HG02642 (cell line): ENCODE data around the gene SPHK1.

Experiments used
- ATAC-seq: cut with Tn5 transposase; IDR thresholded peaks from one replicate; pipeline ENCODE4 v1.9.1; 2021; ENCODE audit warnings: mild to moderate bottlenecking; ENCODE audit not compliant: unreplicated experiment, poor library complexity

SPHK1 gene

DNA sequence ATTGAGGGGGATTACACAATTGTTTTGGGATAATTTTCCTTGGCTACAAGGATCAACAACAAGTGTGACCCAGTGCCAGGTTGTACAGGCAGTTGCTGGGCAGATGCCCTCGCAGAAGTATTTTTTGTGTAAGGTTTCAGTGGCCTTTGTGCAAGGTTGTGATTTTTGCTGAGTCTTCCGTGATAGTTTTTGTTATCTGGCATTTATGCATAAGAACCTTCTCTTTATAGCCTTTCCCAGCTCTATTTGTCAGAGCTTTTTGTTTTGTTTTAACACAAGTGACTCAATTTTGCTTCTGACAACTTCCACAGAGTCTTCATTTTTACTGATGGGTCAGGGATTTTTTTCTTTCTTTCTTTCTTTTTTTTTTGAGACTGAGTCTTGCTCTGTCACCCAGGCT lies 23.9 kb upstream of the SPHK1 start:
- no peak for ATAC-seq

DNA sequence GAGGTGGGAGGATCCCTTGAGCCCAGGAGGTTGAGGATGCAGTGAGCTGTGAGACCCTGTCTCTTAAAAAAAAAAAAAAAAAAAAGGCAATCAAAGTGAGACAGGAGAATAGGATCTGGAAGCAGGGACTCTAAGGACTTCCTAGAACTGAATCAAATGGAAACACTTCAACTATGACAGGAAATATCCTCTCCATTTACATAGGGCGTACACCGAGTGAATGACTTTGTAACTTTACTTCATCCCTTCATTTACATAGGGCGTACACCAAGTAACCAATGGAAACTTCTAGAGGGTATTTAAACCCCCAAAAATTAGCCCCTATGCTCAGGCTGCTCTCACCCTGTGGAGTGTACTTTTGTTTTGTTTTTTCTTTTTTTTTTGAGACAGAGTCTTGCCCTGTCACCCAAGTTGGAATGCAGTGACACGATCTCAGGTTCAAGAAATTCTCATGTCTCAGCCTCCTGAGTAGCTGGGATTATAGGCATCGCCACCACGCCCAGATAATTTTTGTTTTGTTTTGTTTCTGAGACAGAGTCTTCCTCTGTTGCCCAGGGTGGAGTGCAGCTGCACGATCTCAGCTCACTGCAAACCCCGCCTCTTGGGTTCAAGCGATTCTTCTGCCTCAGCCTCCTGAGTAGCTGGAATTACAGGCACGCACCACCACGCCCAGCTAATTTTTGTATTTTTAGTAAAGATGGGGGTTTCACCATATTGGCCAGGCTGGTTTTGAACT lies 21.1 kb upstream of the SPHK1 start:
- no peak for ATAC-seq

DNA sequence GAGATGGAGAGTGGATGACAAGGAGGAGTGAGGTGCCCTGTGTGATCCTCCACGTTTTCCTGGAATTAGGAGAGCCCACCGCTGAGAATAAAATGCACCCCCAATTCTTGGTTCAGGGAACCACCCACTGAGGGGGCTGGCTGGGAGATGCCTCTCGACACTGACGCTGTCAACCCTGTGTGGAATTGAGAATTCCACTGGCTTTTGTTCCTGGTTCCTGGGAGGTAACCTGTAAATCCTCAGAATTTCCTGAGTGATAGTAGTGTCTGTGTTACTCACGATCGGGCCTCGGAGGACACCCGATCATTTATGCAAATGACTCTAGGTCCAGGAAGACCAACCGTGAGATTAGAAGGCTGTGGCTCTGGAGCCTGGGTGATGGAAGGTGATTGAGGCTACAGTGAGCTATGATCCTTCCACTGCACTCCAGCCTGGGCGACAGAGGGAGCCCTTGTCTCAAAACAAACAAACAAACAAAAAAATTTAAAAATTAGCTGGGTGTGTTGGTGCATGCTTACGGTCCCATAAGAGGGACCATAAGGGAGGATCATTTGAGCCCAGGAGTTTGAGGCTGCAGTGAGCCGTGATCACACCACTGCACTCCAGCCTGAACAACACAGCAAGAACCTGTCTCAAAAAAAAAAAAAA lies 19.0 kb upstream of the SPHK1 start:
- no peak for ATAC-seq

DNA sequence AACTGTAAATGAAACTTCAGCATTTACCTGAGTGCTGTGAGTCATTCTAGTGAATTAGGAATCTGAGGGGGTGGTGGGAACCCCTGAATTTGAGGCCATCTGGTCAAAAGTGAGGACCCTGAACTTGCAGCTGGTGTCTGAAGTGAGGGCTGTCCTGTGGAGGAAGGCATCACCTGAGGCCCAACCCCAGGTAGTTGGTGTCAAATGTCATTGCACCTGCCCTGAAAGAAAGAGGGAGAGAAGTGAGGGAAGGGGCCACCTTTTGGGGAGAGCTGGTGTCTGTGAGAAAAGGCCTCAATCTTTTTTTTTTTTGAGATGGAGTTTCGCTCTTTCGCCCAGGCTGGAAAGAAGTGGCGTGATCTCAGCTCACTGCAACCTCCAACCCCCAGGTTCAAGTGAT lies 18.2 kb upstream of the SPHK1 start:
- ATAC-seq: no peak

DNA sequence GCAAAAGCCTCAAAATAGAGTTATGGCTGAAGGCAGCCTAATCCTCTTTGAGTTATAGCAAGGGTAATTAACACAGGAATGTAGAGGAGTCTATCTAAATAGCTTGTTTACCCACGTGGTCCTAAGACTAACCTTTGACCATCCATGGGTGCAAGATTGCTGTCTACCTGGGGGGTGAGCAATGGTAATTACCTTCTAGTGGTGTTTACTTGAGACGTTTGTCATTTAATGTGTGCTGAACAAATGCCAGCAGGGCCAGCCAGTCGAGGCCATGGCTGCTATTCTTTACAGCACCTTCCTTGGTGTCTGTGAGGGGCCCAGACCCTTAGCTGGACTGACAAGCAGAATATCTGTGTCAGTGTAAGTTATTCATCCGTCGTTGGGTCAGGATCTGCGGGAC lies 16.8 kb upstream of the SPHK1 start:
- no peak for ATAC-seq

DNA sequence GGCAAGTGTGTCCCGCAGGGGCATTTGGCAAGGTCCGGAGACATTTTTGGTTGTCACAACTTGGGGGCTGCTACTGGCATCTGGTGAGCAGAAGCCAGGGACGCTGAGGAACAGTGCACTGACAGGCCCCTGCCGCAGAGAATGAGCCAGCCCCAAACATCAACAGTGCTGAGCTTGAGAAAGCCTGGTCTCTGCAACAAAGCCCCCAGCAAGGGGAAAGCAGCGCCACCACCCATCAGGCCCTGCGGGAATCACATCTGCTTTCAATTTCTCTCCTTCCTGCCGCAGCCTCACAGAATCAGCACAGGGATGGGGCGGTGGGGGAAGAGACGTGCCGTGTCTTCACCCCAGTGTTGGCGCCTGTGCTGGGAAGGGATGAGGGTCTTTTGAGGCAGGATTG lies 15.9 kb upstream of the SPHK1 start:
- ATAC-seq: no peak

DNA sequence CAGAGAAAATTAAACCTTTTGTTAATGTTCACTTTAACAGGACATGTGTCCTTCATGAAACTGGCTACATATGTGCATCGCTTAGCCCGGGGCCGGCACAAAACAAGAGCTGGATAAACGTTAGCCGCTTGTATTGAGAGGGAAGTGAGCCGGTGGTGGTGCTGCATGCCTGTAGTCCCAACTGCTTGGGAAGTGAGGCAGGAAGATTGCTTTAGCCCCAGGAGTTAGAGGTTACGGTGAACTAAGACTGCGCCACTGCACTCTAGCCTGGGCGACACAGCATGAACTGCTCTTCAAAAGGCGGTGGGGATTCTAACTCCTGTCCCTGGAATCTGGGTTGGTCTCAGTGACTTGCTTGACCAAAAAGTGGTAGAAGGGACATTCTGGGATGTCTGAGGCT lies 15.0 kb upstream of the SPHK1 start:
- no peak for ATAC-seq

DNA sequence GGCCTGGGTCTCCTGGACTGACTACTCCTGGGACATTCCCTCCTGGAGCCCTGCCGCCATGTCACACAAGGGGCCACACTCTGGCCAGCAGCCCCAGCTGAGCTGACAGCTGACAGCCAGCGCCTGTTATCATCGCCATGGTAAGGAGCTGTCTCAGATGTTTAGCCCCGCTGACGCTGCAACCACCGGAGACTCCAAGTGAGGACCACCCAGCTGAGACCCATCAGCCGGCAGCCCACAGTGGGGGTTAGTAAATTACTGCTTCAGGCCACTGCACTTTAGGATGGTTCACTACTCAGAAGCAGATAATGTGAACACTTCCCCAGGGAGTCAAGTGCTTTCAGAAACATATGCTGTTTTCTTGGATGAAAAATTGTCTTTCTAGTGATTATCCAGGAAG lies 14.6 kb upstream of the SPHK1 start:
- no peak for ATAC-seq

DNA sequence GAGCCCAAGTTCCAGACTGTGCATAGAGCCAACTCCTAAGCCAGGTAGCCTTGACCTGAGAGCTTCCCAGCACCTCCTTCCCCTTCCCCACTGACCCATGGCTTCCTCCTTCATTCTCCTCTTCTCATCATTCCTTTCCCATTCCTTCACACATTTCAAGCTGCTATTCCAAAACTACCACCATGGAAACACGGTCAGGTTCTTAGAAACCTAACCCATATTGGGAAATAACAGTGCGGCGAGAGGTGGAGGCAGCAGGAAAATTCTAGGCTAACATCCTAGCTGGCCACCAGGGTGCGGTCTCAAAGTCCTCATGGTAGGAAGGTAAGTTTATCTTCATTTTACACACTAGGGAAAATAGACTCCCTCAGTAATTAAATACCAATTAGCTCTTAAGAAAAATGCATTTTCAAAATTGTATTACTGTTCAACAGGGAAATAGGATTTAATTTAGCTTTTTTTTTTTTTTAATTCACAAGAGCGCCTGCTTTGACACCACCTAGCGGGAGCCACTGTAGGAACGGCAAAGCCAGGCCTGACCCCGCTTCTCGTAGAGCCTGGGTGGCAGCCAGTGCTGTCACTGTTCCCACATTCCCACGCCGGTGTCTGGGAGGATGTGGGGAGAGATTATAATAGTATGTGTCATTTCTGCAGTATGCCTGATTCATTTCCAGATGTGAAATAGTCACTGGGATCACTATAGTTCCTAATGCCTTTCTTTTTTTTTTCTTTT lies 14.0 kb upstream of the SPHK1 start:
- no peak for ATAC-seq

DNA sequence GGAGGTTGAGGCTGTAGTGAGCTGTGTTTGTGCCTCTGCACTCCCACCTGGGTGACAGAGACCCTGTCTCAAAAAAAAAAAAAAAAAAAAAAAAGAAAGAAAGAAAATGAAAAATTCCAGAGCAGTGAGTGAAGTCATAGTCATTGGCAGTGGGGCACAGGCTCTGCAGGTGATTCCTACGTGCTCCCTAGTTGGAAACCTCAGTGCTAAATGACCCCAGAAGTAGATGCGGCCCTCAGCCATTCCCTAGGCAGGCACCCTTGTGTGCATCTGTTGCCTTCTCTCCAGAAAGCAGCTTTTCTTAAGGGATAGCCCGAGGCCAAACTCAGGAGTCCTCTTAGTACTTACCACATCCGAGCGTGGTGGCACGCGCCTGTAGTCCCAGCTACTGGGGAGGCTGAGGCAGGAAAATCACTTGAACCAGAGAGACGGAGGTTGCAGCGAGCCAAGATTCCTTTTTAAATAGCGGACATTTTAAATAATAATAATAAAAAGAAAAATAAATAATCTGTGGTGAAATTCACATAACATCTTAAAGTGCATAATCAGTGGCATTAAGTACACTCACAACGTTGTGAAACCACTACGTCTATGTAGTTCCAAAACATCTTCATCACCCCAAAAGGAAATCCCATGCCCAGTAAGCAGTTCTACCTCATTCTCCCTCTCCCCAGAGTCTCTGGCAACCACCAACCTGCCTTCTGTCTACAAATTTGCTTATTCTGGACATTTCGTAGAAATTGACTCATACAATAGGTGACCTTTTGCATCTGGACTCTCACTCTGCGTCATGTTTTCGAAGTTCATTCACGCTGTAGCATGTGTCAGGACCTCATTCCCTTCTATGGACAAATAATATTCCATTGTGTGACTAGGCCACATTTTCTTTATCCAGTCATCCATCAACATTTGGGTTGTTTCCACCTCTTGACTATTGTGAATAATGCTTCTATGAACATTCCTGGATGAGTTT lies 12.5 kb upstream of the SPHK1 start:
- ATAC-seq: no peak

DNA sequence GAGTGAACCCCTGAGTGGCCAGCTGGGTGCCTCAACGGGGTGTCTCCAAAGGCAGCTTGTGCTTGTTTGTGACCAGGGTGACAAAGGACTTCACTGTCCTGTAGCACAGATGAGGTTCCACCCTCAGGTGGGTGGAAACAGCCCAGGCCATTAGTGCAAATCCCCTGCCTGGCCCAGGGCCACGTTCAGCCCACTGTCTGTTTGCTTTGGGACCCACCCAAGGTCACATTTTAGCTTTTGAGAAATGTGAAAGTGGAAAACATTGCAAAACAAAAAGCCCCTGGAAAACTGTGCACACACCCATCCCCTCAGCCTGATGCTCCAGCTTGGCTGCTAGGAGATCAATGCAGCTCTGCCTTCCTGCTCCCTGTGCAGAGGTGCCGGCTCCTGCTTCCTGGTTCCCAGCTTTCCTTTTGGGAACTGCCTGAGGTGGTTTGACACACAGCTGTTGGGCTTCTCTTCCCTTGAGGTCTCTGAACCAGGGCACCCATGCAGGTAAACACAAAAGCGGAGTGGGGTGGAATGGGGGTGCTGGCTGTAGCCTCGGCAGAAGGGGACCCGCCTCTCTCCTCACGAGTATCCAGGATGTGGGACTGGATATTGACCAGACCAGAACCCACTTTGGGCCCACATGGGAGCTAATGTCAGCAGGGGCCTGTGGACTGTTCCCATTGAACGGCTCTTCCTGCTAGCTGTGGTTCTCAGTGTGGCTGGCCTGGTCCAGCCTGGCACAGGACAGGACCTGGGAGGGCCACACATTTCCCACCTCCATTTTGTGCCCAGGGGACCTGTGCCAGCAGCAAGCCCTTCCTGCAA lies 7.9 kb upstream of the SPHK1 start:
- no peak for ATAC-seq

DNA sequence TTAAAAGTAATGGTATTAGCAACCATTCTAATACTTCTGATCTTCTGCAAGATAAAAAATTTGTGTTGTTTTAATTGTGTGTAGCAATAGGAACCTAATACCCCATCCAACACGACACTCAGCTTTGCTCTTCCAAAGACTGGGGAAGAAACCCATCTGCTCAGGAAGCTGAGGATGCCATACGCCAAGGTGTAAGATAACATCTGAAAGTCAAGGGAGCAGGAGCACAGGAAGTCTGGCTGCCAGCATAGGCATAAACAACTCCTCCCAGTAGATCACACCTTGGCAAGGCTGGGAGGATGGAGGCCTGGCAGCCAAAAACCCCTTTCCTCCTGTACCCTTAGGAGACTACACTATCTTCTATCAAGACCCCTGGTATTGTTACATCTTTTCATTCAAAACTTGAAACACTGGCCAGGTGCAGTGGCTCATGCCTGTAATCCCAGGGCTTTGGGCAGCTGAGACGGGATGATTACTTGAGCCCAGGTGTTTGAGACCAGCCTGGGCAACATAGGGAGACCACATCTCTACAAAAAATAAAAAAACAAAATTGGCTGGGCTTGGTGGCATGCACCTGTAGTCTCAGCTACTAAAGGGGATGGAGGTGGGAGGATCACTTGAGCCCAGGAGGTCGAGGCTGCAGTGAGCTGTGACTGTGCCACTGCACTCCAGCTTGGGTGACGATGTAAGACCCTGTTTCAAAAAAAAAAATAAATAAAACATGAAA lies 5.7 kb upstream of the SPHK1 start:
- ATAC-seq: no peak

DNA sequence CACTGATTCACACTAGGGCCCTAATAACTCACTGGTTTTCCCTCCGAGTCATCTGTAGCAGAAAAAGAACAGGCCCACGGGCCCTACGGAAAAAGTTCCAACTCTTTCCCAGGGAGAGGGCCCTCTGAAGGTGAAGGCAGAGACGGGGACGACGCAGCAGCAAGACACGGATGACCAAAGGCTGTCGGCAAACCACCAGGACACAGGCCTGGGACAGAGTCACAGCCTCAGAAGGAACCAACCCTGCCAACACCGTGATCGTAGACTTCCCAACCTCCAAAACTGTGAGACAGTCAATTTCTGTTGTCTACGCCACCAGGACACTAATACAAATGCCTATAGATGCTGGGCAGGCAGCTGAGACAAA lies 5.2 kb upstream of the SPHK1 start:
- ATAC-seq: no peak

DNA sequence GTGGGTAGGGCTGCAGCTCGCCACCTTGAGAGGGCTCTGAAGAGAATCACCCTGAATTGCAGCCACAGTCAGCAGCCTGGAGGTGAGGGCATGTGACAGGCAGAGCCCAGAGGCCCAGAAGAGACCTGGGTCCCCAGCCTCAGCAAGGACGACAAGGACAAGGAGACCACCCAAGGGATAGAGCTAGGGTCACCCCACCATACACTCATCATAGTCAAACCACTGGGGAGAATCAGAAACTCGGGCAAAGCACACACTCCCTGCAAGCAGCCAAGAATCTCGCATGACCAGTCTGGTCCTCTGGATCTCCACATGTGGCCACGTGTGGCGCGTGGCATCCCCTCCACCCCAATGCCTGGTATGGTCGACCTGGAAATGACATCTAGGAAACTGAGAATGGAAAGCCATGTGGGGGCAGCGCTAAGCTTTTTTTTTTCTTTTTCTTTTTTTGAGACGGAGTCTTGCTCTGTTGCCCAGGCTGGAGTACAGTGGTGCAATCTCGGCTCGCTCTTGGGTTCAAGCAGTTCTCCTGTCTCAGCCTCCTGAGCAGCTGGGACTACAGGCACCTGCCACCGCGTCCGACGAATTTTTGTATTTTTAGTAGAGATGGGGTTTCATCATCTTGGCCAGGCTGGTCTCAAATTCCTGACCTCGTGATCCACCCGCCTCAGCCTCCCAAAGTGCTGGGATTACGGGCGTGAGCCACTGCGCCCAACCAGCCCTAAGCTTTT lies 4.6 kb upstream of the SPHK1 start:
- no peak for ATAC-seq

DNA sequence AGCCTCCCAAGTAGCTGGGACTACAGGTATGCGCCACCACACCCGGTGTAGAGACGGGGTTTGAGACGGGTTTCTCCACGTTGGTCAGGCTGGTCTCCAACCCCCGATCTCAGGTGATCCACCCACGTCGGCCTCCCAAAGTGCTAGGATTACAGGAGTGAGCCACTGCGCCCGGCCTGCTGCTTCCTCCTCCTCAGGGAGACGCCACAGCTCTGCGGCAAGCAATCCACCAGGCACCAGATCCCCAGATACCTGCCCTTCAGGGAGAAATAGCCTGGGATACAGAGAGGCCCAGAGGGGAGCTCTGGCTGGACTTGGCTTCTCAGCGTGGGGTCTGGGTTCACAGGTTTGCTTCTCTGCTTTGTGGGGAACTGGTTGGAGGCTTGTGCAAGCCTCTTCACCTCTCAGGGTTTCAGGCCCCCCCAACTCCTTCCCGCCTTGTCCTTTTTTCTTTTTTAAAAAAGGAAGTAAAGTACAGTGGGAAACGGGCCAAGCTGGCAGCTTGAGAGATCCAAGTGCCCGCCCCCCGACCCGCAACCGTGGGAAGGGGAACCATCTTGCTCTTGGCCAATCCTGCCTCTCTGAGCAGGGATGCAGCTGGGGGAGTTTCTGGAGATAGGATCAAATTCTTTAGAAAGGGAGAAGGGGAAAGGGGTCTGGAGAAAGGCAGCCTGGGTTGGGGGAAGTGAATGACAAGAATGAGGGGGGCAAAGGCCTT lies 2.6 kb upstream of the SPHK1 start:
- ATAC-seq: no peak

DNA sequence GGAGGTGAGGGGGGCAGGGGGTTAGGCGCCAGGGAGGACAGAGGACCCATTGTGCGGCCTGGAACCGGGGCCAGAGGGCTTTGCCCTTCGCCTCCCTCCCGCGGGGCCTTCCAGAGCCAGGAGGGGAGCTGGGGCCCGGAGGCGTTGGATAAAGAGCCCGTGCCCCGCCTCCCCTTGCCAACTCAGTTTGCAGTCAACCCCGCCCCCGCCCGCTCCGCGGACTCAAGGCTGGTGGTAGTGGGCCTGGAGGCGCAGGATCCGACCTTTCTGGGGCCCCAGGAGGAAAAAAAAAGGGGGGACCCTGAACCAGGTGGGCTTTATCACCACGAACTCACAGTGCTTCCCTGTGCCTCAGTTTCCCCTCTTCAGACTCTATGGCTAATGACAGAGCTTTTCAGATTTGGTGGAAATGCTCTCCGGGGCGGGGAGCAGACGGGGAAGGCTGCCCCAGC lies 2.0 kb upstream of the SPHK1 start:
- no peak for ATAC-seq

DNA sequence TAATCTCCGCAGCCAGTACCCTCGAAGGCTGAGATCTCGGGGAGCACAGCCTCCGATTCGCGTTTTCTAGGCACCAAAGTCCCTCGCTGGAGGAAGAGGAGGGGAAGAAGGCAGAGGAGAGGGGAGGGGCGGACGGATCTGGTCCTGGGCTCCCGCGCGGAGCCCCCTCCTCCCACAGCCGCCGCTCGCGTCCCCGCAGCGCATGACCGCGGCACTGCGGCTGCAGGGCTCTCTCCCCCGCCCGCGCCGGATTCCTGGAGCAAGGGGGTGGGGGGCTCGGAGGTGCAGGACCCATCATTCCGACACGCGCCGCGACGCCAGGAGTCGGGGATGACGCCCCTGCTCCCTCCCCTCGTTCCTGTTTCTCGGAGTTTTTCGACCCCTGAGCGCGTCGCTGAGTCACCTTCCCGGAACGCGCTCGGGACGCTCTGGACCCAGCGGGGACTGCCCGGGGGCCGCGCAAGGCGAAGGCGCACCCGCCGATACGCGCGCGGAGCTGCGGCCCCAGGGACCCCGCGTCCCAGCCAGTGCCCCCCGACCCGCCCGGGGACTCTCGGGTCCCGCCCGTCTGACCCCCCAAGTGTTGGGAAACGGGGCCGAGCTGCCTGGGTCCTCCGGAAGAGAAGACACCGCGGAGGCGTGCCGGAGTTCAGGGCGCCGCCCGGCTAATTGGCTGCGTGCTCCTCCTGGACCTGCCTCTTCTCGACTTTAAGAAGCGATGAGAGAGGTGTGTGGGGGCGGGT lies 1.4 kb upstream of the SPHK1 start:
- ATAC-seq: peak; percentile 24
